ENCODE results near the gene EPHA2.

GRCh38 chr1:16092923-16093511, 62.9 kb downstream of the EPHA2 start:
- no peak for TF ChIP-seq FOXP2 (optimal IDR thresholded peaks at IDR 0.05; ENCODE audit: control extremely low read depth, extremely low read length, insufficient read depth)
- TF ChIP-seq POLR2AphosphoS5 (IDR thresholded peaks at IDR 0.05; ENCODE audit: borderline replicate concordance, low read depth, low read length) = no peak
